ENCODE results near the gene KIF1B.
"Not testable (repeated sequence)": the region's sequence is repeated elsewhere in the genome, so short reads cannot be mapped to it uniquely, and the experiment has no call there.

Gene KIF1B

DNA sequence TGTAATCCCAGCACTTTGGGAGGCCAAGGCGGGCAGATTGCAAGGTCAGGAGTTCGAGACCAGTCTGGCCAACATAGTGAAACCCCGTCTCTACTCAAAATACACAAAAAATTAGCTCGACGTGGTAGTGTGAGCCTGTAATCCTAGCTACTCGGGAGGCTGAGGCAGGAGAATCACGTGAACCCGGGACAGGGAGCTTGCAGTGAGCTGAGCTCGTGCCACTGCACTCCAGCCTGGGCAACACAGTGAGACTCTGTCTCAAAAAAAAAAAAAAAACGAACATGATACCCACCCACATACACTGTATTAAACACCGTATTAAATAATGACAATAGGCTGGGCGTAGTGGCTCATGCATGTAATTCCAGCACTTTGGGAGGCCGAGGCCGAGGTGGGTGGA is 5.2 kb upstream of the KIF1B start:
- not testable (repeated sequence) for H3K27me3 ChIP-seq (ENCODE audit: control insufficient read depth in 3 of 3, insufficient read depth in 3 of 3, low read depth in 1 of 3, low read length in 3 of 3); H4K91ac ChIP-seq (ENCODE audit: low read depth, low read length, poor library complexity); H3K4ac ChIP-seq (ENCODE audit: low read length); H2BK5ac ChIP-seq (ENCODE audit: low read length); H3K9me3 ChIP-seq (replicated peaks in 1 of 2; ENCODE audit: control insufficient read depth in 2 of 2, insufficient read depth in 1 of 2, low read depth in 1 of 2, low read length in 2 of 2); H4K8ac ChIP-seq (ENCODE audit: low read depth, low read length); H2AFZ ChIP-seq (ENCODE audit: low read length); H3K79me1 ChIP-seq (ENCODE audit: low read depth, low read length); H3K4me1 ChIP-seq (ENCODE audit: control insufficient read depth in 2 of 2, insufficient read depth in 1 of 2, low read depth in 1 of 2, low read length in 2 of 2); H3K14ac ChIP-seq (ENCODE audit: low read length); DNase-seq (ENCODE audit: low spot score); H3K23ac ChIP-seq (ENCODE audit: low read depth, low read length, poor library complexity); H3K36me3 ChIP-seq (replicated peaks in 1 of 2; ENCODE audit: control insufficient read depth in 2 of 2, insufficient read depth in 2 of 2, low read length in 2 of 2); H3K4me2 ChIP-seq (ENCODE audit: insufficient read depth, low read length, poor library complexity, severe bottlenecking); H2BK12ac ChIP-seq (ENCODE audit: low read length); H3K4me3 ChIP-seq (ENCODE audit: low read length in 2 of 2); H2BK15ac ChIP-seq (ENCODE audit: low read length); H3K9ac ChIP-seq (ENCODE audit: low read depth, low read length, poor library complexity); H3K18ac ChIP-seq (ENCODE audit: low read length); H2AK5ac ChIP-seq (ENCODE audit: low read depth, low read length); H2BK120ac ChIP-seq (ENCODE audit: low read depth, low read length); H3K27ac ChIP-seq (replicated peaks; ENCODE audit: low read length)
- no CpG with 5 or more reads among the region's 14 CpGs for WGBS, 2 donors (ENCODE audit: extremely low coverage in 2 of 2, insufficient read length in 2 of 2, insufficient replicate concordance in 1 of 2)

GRCh38 chr1:10207810-10208209 is 2.6 kb upstream of the KIF1B start:
- Histone ChIP-seq H3K4me2 (ENCODE audit: insufficient read depth, low read length, poor library complexity, severe bottlenecking) (no peak overlapping the region), H3K18ac (ENCODE audit: low read length) (no peak overlapping the region), H3K27ac (replicated peaks; ENCODE audit: low read length) (no peak overlapping the region), H3K14ac (ENCODE audit: low read length) (no peak overlapping the region), H3K4ac (ENCODE audit: low read length) (no peak overlapping the region), H2BK120ac (ENCODE audit: low read depth, low read length) (no peak overlapping the region), H3K4me3 (ENCODE audit: low read length in 2 of 2) (no peak overlapping the region), H3K23ac (ENCODE audit: low read depth, low read length, poor library complexity) (no peak overlapping the region), H3K4me1 (ENCODE audit: control insufficient read depth in 2 of 2, insufficient read depth in 1 of 2, low read depth in 1 of 2, low read length in 2 of 2) (peaks cover 3 to 5% of the 10 kb centered on the region in 2 donors), H3K9ac (ENCODE audit: low read depth, low read length, poor library complexity) (no peak overlapping the region), H3K79me1 (ENCODE audit: low read depth, low read length) (peaks cover 7% of the 10 kb centered on the region), H2BK12ac (ENCODE audit: low read length) (no peak overlapping the region), H2BK5ac (ENCODE audit: low read length) (no peak overlapping the region), H4K91ac (ENCODE audit: low read depth, low read length, poor library complexity) (no peak overlapping the region), H3K27me3 (ENCODE audit: control insufficient read depth in 3 of 3, insufficient read depth in 3 of 3, low read depth in 1 of 3, low read length in 3 of 3) (no peaks in the 10 kb centered on the region), H4K8ac (ENCODE audit: low read depth, low read length) (no peak overlapping the region), H2BK15ac (ENCODE audit: low read length) (no peak overlapping the region), H2AK5ac (ENCODE audit: low read depth, low read length) (no peak overlapping the region), H2AFZ (ENCODE audit: low read length) (no peak overlapping the region), H3K9me3 (replicated peaks in 1 of 2; ENCODE audit: control insufficient read depth in 2 of 2, insufficient read depth in 1 of 2, low read depth in 1 of 2, low read length in 2 of 2) (no peaks in the 10 kb centered on the region), H3K36me3 (replicated peaks in 1 of 2; ENCODE audit: control insufficient read depth in 2 of 2, insufficient read depth in 2 of 2, low read length in 2 of 2) (no peaks in the 10 kb centered on the region)
- WGBS, 2 donors (ENCODE audit: extremely low coverage in 2 of 2, insufficient read length in 2 of 2, insufficient replicate concordance in 1 of 2): no CpG with 5 or more reads among the region's 3 CpGs
- no peak for DNase-seq (ENCODE audit: low spot score)

- Histone ChIP-seq H3K36me3 (replicated peaks in 1 of 2; ENCODE audit: control insufficient read depth in 2 of 2, insufficient read depth in 2 of 2, low read length in 2 of 2) (no peaks in the 10 kb centered on the region), H2BK5ac (ENCODE audit: low read length) (no peak overlapping the region), H2AFZ (ENCODE audit: low read length) (no peak overlapping the region), H3K14ac (ENCODE audit: low read length) (no peak overlapping the region), H2BK15ac (ENCODE audit: low read length) (no peak overlapping the region), H2BK12ac (ENCODE audit: low read length) (no peak overlapping the region), H3K18ac (ENCODE audit: low read length) (no peak overlapping the region), H3K27me3 (ENCODE audit: control insufficient read depth in 3 of 3, insufficient read depth in 3 of 3, low read depth in 1 of 3, low read length in 3 of 3) (no peaks in the 10 kb centered on the region), H3K9me3 (replicated peaks in 1 of 2; ENCODE audit: control insufficient read depth in 2 of 2, insufficient read depth in 1 of 2, low read depth in 1 of 2, low read length in 2 of 2) (no peaks in the 10 kb centered on the region), H3K4me2 (ENCODE audit: insufficient read depth, low read length, poor library complexity, severe bottlenecking) (no peak overlapping the region), H3K4ac (ENCODE audit: low read length) (no peak overlapping the region), H4K8ac (ENCODE audit: low read depth, low read length) (no peak overlapping the region), H2BK120ac (ENCODE audit: low read depth, low read length) (no peak overlapping the region), H4K91ac (ENCODE audit: low read depth, low read length, poor library complexity) (no peak overlapping the region), H3K9ac (ENCODE audit: low read depth, low read length, poor library complexity) (no peak overlapping the region), H3K4me1 (ENCODE audit: control insufficient read depth in 2 of 2, insufficient read depth in 1 of 2, low read depth in 1 of 2, low read length in 2 of 2) (peaks cover 5 to 9% of the 10 kb centered on the region in 2 donors), H2AK5ac (ENCODE audit: low read depth, low read length) (no peak overlapping the region), H3K23ac (ENCODE audit: low read depth, low read length, poor library complexity) (no peak overlapping the region), H3K79me1 (ENCODE audit: low read depth, low read length) (peaks cover 7% of the 10 kb centered on the region), H3K27ac (replicated peaks; ENCODE audit: low read length) (no peak overlapping the region), H3K4me3 (ENCODE audit: low read length in 2 of 2) (no peak overlapping the region)
- WGBS, 2 donors (ENCODE audit: extremely low coverage in 2 of 2, insufficient read length in 2 of 2, insufficient replicate concordance in 1 of 2): no CpG with 5 or more reads among the region's 11 CpGs
- no peak for DNase-seq (ENCODE audit: low spot score)
Measured at GRCh38 chr1:10208537-10208936, 1.8 kb upstream of the KIF1B start.

- Histone ChIP-seq H2BK12ac (ENCODE audit: low read length) (no peak overlapping the region), H3K14ac (ENCODE audit: low read length) (no peak overlapping the region), H3K27ac (replicated peaks; ENCODE audit: low read length) (no peak overlapping the region), H2BK120ac (ENCODE audit: low read depth, low read length) (no peak overlapping the region), H3K4me3 (ENCODE audit: low read length in 2 of 2) (peak overlapping the region; percentile 83 to 100), H3K9me3 (replicated peaks in 1 of 2; ENCODE audit: control insufficient read depth in 2 of 2, insufficient read depth in 1 of 2, low read depth in 1 of 2, low read length in 2 of 2) (no peaks in the 10 kb centered on the region), H3K4ac (ENCODE audit: low read length) (no peak overlapping the region), H2BK5ac (ENCODE audit: low read length) (no peak overlapping the region), H3K36me3 (replicated peaks in 1 of 2; ENCODE audit: control insufficient read depth in 2 of 2, insufficient read depth in 2 of 2, low read length in 2 of 2) (peaks cover 0 to 5% of the 10 kb centered on the region in 2 donors), H3K27me3 (ENCODE audit: control insufficient read depth in 3 of 3, insufficient read depth in 3 of 3, low read depth in 1 of 3, low read length in 3 of 3) (no peaks in the 10 kb centered on the region), H3K79me1 (ENCODE audit: low read depth, low read length) (peaks cover 7% of the 10 kb centered on the region), H3K4me1 (ENCODE audit: control insufficient read depth in 2 of 2, insufficient read depth in 1 of 2, low read depth in 1 of 2, low read length in 2 of 2) (peaks cover 9 to 13% of the 10 kb centered on the region in 2 donors), H3K18ac (ENCODE audit: low read length) (peak overlapping the region; percentile 97), H3K23ac (ENCODE audit: low read depth, low read length, poor library complexity) (no peak overlapping the region), H2AFZ (ENCODE audit: low read length) (peak overlapping the region; percentile 96), H3K9ac (ENCODE audit: low read depth, low read length, poor library complexity) (peak overlapping the region; percentile 50), H2AK5ac (ENCODE audit: low read depth, low read length) (no peak overlapping the region), H2BK15ac (ENCODE audit: low read length) (no peak overlapping the region), H4K8ac (ENCODE audit: low read depth, low read length) (no peak overlapping the region), H4K91ac (ENCODE audit: low read depth, low read length, poor library complexity) (no peak overlapping the region), H3K4me2 (ENCODE audit: insufficient read depth, low read length, poor library complexity, severe bottlenecking) (peak overlapping the region; percentile 81)
- no CpG with 5 or more reads among the region's 8 CpGs for WGBS, 2 donors (ENCODE audit: extremely low coverage in 2 of 2, insufficient read length in 2 of 2, insufficient replicate concordance in 1 of 2)
- DNase-seq (ENCODE audit: low spot score): no peak
Measured at GRCh38 chr1:10209590-10209904, 823 bp upstream of the KIF1B start.

All from neuronal stem cell (in vitro differentiated cells).